Measurements from ENCODE around the gene RNF148.
A peak's percentile ranks its signal among the peaks of the same experiment; 100 is the strongest.

RNF148 gene

DNA sequence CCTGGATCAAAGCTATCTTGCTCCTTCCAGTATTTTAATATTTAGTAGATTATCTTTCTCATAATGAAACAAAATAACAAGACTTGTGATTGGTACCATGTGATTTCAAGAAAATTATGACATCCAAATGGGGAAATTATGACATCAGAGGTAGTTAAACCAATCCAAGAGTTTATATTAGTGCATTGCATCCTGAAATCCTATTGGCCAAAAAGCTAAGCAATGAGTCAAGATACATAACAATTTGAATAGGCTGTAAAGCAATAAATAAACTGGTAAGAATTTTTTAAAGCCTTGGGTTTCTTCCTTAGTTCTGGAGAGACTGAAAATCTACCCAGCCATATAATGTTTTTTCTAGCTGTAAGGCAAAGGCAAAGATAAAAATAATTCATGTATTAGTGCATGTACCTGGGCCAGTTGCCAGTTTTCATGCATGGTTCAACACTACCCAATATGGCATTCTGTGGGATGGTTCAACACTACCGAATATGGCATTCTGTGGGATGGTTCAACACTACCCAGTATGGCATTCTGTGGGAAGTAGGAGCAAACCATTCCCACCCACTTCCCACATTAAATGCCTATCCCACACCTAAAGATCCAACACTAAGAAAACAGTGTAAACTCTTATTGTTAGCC, at the start of gene RNF148:
Gene RNF148, minus strand, starts transcription at position 51 of the 639 bp plus-strand sequence. CDS start 172 bp downstream, outside the sequence.
- DNase-seq: peak; percentile 18
- in situ Hi-C loops (cut with HindIII; ENCODE audit: low pct_ligation_motif_present, low pct_unique_long_range_greater_than_20kb, low sequenced_read_pairs): no loop called here

DNA sequence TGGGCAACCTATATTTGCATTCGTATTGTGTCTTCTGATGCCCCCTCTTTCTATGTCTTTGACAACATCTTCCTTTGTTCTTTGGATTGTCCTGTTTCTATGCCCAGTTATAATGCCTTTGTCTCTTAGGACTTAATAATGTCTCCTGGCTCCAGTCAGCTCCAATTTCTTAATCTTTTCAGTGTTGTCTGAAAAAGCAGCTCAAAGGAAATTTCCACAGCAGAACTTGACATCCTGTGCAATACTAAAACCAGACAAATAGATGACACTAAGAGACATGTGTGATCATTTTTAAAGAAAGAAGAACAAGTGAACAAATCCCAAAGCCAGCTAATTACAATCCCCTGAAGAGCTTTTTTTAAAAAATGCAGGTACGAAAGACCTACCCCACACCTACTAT, 47.7 kb upstream of the RNF148 start:
- in situ Hi-C loops (cut with HindIII; ENCODE audit: low pct_ligation_motif_present, low pct_unique_long_range_greater_than_20kb, low sequenced_read_pairs): no loop called here
- no peak for DNase-seq

DNA sequence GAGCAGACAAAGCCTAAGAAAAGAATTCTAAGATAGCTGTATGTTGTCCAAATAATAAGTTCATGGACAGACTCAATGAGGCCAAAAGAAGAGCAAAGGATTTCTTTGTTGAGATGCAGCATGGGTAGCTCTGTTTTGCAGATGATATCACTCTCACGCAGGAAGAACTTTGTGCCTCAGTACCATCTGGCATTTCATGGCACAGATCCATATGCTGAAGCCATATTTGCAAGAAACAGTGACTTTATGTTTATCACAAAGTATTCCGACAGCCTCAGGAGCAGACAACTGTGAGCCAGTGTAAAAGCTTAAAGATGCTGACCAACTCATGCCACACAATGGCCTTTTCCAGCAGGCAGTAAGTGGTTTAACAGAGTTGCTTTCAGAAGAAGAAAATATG, 45.5 kb upstream of the RNF148 start:
- no peak for DNase-seq
- in situ Hi-C loops (cut with HindIII; ENCODE audit: low pct_ligation_motif_present, low pct_unique_long_range_greater_than_20kb, low sequenced_read_pairs): no loop called here

- in situ Hi-C loops (cut with HindIII; ENCODE audit: low pct_ligation_motif_present, low pct_unique_long_range_greater_than_20kb, low sequenced_read_pairs): no loop called here
- no peak for DNase-seq
These were observed 44.2 kb upstream of the RNF148 start for GRCh38 chr7:122746948-122747347.

DNA sequence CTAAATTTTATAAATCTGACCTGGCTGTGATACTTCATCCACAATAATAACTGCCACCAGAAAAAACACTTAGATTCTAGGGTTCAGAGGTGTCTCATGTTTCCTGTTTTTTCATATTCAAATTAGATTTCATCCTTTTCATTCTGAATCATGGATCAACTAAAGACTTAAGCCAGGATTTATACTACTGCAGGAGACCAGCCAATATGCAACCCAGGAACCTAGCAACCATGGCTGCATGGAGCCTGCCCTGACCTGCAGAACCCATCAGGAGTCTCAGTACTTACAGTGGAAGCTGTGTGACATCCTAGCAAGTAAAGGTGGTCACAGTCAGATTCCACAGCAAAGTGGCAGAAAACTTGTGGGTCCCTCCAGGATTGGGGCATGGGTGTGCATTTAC, 40.5 kb upstream of the RNF148 start:
- DNase-seq: no peak

DNA sequence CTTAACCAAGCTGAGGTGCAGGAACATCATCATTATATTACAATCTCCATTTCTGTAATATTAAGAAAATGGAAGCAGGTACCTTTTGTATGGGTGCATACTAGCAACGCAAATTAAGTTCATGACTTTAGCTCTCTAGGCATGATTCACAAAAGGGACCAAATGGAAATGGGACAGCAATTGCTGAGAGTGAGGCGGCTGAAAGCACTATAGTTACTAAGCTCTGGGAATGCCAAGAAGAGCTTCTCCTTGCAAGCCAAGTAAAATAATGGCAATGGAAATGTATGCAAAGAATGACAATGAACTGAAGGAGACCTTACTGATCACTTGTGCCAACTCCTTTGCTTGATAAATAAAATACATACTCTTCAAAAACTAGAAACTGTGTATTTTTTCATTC, 36.2 kb upstream of the RNF148 start:
- in situ Hi-C loops (cut with HindIII; ENCODE audit: low pct_ligation_motif_present, low pct_unique_long_range_greater_than_20kb, low sequenced_read_pairs): no loop called here

More for the DNA sequence above, 40.5 kb upstream of the RNF148 start:
- in situ Hi-C loops (cut with HindIII; ENCODE audit: low pct_ligation_motif_present, low pct_unique_long_range_greater_than_20kb, low sequenced_read_pairs): no loop called here

GRCh38 chr7:122736183-122736582, 33.5 kb upstream of the RNF148 start:
- DNase-seq: no peak
- in situ Hi-C loops (cut with HindIII; ENCODE audit: low pct_ligation_motif_present, low pct_unique_long_range_greater_than_20kb, low sequenced_read_pairs): no loop called here

More for the DNA sequence above, 36.2 kb upstream of the RNF148 start:
- no peak for DNase-seq

- in situ Hi-C loops (cut with HindIII; ENCODE audit: low pct_ligation_motif_present, low pct_unique_long_range_greater_than_20kb, low sequenced_read_pairs): no loop called here
These were observed 25.0 kb upstream of the RNF148 start for GRCh38 chr7:122727759-122728158.

DNA sequence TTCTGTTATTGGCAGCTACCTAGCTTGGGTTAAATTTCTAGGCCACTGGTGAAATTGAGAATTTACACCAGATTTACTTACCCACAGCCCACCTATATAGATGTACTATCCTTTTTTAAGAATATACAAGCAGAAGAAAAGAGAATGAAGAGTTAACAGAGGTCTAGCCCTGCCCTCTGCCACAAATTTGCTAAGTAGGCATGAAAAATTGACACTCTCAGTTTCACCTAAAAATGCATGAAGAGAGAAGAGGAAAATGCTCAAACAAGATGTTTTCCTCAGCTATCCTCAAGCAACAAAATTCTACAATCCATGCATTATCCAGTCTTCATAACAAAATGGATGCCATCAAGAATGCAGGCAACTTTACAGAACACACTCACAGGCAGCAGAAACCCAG, 24.6 kb upstream of the RNF148 start:
- no peak for DNase-seq
- in situ Hi-C loops (cut with HindIII; ENCODE audit: low pct_ligation_motif_present, low pct_unique_long_range_greater_than_20kb, low sequenced_read_pairs): no loop called here

More at GRCh38 chr7:122727759-122728158, 25.0 kb upstream of the RNF148 start:
- no peak for DNase-seq

- no peak for DNase-seq
- in situ Hi-C loops (cut with HindIII; ENCODE audit: low pct_ligation_motif_present, low pct_unique_long_range_greater_than_20kb, low sequenced_read_pairs): no loop called here
These were observed 24.2 kb upstream of the RNF148 start for GRCh38 chr7:122726881-122727280.

- in situ Hi-C loops (cut with HindIII; ENCODE audit: low pct_ligation_motif_present, low pct_unique_long_range_greater_than_20kb, low sequenced_read_pairs): no loop called here
- DNase-seq: no peak
These were observed 21.6 kb upstream of the RNF148 start for GRCh38 chr7:122724366-122724765.

DNA sequence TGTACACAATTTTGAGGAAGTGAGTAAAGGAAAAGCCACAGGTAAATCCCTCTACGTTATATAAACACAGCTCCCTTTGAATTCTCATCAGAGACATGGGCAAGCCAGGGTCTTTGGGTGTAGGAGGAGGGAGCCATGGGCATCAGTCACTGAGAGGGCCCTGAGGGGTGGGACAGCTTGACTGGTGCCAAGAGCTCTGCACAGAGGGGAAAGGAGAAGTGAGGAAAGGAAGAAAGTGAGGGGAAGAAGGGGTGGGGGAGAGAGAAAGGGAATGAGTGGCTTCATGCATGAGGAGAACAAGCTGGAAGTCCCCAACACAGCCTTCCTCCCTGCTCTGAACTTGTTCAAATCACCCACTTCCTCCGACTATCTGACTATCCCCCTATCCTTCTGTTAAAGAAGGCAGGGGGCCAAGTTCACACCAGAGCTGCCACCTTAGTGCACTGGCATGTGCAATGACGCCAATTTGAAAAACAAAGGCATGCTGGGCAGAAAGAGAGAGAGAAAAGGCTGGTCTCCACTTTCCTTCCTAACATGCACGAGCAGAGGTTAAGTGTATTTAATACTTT, 16.4 kb upstream of the RNF148 start:
- in situ Hi-C loops (cut with HindIII; ENCODE audit: low pct_ligation_motif_present, low pct_unique_long_range_greater_than_20kb, low sequenced_read_pairs): no loop called here
- no peak for DNase-seq

DNA sequence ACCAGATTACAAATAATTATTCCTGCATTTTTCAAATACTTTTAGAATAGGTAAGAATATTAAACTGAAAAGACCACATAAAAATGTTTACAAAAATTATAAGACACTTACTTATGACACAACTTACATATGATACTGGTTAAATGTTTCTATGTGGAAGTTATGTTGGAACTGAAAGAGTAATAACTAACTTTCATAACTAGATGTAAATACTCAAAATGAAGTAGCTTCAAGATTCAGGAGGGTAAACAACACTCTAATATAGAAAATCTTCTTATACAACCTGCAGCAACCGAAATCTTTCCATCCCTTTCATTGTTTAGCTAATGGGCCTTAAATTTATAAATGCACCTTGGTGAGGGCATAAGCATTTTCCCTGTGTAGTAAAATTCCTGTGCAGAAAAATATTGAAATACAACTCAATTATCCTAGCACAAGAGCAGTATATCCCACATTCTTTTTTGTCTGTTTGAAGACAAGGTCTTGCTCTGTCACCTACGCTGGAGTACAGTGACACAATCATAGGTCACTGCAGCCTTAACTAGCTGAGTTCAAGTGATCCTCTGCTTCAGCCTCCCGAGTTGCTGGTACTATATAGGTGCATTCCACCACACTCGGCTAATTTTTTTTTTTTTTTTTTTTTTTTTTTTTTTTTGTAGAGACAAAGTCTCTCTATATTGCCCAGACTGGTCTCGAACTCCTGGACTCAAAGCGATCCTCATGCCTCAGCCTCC, 14.8 kb upstream of the RNF148 start:
- no peak for DNase-seq
- in situ Hi-C loops (cut with HindIII; ENCODE audit: low pct_ligation_motif_present, low pct_unique_long_range_greater_than_20kb, low sequenced_read_pairs): no loop called here

GRCh38 chr7:122715183-122715582, 12.5 kb upstream of the RNF148 start:
- in situ Hi-C loops (cut with HindIII; ENCODE audit: low pct_ligation_motif_present, low pct_unique_long_range_greater_than_20kb, low sequenced_read_pairs): no loop called here
- no peak for DNase-seq

DNA sequence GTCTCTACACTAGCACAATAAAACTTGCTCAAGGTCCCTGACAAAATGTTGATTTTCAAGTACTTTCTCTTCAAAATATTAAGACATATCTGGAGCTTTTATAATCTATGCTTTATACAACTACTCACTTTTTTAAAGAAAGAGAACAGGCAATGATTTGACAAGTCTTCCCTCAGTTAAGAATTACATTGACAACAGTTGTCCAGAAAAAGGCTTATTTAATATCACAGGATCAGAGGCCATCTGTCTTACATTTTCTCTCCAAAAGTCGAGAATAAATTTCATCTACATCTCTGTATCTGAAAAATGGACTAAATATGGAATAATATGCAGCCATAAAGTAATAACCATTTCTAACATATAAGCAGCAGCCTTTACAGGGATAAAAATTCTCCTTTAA, 8.2 kb upstream of the RNF148 start:
- in situ Hi-C loops (cut with HindIII; ENCODE audit: low pct_ligation_motif_present, low pct_unique_long_range_greater_than_20kb, low sequenced_read_pairs): no loop called here
- DNase-seq: no peak

DNA sequence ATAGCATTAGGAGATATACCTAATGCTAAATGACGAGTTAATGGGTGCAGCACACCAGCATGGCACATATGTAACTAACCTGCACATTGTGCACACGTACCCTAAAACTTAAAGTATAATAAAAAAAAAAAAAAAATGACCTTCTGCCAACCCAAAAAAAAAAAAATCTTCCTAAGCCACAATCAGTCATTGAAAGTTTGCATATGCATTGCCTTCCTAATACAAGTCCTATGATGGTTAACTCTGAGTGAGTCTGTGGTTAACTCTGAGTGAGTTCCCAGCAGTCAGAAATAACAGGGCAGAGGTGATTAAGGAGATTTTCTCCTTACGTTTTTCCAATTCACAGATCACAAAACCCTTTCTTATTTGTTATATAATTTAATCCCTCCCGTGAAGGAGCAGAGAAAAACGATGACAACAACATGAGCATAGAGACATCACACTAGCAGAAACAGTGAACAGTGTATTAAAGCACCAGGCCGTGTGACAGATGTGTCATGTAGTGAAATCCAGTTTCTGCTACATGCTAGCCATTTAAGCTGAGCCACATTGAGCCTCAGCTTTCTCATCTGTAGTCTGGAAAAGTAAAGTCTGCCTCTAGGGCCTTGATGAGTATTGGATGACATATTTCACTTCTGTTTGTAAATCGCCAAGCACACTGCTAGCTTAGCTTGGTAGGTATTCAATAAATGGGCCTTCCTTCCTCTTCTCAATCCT, 7.4 kb upstream of the RNF148 start:
- in situ Hi-C loops (cut with HindIII; ENCODE audit: low pct_ligation_motif_present, low pct_unique_long_range_greater_than_20kb, low sequenced_read_pairs): no loop called here
- no peak for DNase-seq

DNA sequence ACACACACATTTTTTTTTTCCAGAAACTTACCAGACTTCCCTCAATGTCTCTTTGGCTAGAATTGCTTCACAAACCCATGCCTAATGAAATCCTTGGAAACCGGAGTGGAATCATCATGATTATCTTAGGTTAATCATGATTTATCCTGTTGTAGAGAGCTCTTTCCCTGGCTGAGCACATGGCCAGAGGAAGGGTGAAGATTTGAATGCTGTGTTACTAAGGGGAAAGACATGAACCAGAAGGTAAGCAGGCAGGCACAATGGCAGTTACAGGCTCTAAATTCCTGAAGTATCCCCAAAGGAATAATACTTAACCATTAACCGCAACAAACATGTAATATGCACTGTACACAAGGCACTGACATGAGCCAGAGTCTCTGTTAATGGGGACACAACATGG, 4.1 kb upstream of the RNF148 start:
- no peak for DNase-seq
- in situ Hi-C loops (cut with HindIII; ENCODE audit: low pct_ligation_motif_present, low pct_unique_long_range_greater_than_20kb, low sequenced_read_pairs): no loop called here

DNA sequence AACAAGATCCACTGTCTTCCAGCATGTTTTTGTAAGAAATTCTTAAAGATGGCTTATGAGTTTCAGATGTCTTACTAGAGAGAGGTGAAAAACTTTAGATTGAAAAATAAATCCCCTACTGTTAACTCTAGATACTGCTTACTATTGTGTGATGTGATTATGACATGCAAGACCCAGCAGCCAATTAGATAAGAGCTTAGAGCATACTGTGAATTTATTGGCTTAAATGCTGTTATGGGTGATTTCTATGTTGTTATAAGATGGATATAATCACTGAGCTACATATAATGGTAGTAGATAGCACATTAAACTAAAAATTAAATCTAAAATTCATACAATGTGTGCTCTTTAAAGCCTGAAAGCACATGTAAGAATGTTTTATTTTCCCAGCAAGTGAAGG, 3.7 kb downstream of the RNF148 start, which contains the start of gene RNF133:
Gene RNF133, minus strand, starts transcription at position 101 of the 400 bp plus-strand sequence. CDS start 199 bp downstream, outside the sequence.
- in situ Hi-C loops (cut with HindIII; ENCODE audit: low pct_ligation_motif_present, low pct_unique_long_range_greater_than_20kb, low sequenced_read_pairs): no loop called here
- DNase-seq: no peak

DNA sequence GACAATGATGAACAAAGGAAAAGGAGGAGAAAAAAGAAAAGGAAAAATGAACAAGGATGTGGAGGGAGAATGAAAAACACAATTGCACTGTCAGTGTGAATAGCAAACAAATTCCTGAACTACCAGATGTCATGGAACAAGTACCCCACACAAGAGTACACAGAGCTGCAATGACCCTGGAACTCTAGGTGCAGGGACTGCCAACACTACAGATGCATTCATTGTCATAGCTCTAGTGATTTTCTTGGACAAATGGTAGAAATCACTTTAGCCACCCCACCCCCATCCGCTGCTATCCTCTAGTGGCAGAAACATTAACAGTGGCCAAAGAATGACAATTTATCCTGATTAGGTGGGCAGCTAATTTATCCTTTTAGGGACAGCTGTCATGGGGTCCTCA, 6.9 kb downstream of the RNF148 start:
- in situ Hi-C loops (cut with HindIII; ENCODE audit: low pct_ligation_motif_present, low pct_unique_long_range_greater_than_20kb, low sequenced_read_pairs): no loop called here
- DNase-seq: no peak
